ENCODE measurements around the gene PCSK4. TPM values are rescaled to one million over a fixed set of nuclear protein-coding genes. Genes with fewer than 3 reads are reported as not detected.

Gene PCSK4
- polyA plus RNA-seq, 1 of the 3 experiments (the other 2 are of a cell fraction), result 6.6 TPM

- no peak for TF ChIP-seq FOXM1 (IDR thresholded peaks at IDR 0.05; ENCODE audit: low read depth)
- TF ChIP-seq NRF1 (IDR thresholded peaks at IDR 0.05; ENCODE audit: low read depth, low read length), result no peak
- no peak for TF ChIP-seq YY1 (IDR thresholded peaks at IDR 0.05; ENCODE audit: low read depth)
- no peak for TF ChIP-seq REST (IDR thresholded peaks at IDR 0.05; ENCODE audit: low read depth, low read length)
- TF ChIP-seq PBX3 (IDR thresholded peaks at IDR 0.05), result no peak
Observed at GRCh38 chr19:1432507-1432887, 57.7 kb downstream of the PCSK4 start (continued).

- H3F3A ChIP-seq (replicated peaks; ENCODE audit: insufficient read depth), result peaks cover 8% of the 10 kb centered on the region
- no peak overlapping the region for H3K4me3 ChIP-seq (ENCODE audit: low read depth in 2 of 2, low read length in 1 of 2)
- H3K27ac ChIP-seq (ENCODE audit: low read depth in 2 of 2, low read length in 1 of 2), result no peak overlapping the region
- peaks cover 2% of the 10 kb centered on the region; the same call in 1 of the 2 replicates for H3K79me2 ChIP-seq (ENCODE audit: insufficient read depth)
- ChIA-PET POLR2A (no interaction called here), CTCF (interaction anchor here (1.0 to 1.6 kb wide), 3 partner anchors 13 to 19 kb away, joined by 3 to 4 read pairs (median 3); no protein-coding TSS in a partner anchor)
- H2AFZ ChIP-seq (ENCODE audit: low read depth), result no peak overlapping the region
- H3K9me2 ChIP-seq, result no peaks in the 10 kb centered on the region
- no peaks in the 10 kb centered on the region for H3K27me3 ChIP-seq (ENCODE audit: insufficient read depth)
- H3K36me3 ChIP-seq (replicated peaks in 1 of 2; ENCODE audit: control insufficient read depth in 1 of 2, insufficient read depth in 2 of 2, low read length in 1 of 2), result peaks cover 0 to 71% of the 10 kb centered on the region in 2 experiments
- no peak for DNase-seq
- 0 out of 2 replicates have a peak, but pooled peaks cover 3% of the 10 kb centered on the region for H4K20me1 ChIP-seq (ENCODE audit: insufficient read depth)
- no peaks in the 10 kb centered on the region for H3K9me3 ChIP-seq
- no peaks in the 10 kb centered on the region for H3K4me1 ChIP-seq (ENCODE audit: control insufficient read depth in 1 of 2, insufficient read depth in 2 of 2, low read depth in 1 of 2, low read length in 1 of 2)
- WGBS (ENCODE audit: low lambda C conversion rate), result 100% methylated on average over 10 of the region's 24 CpGs
- no peak overlapping the region for H3K4me2 ChIP-seq
- no peak overlapping the region for H3K9ac ChIP-seq
- no peak for TF ChIP-seq TAF1 (IDR thresholded peaks at IDR 0.05; ENCODE audit: borderline replicate concordance, low read depth, low read length)
- no peak for TF ChIP-seq CHD2 (IDR thresholded peaks at IDR 0.05; ENCODE audit: low read length, partially characterized antibody)
- TF ChIP-seq SMC3 (IDR thresholded peaks at IDR 0.05; ENCODE audit: low read depth, low read length), result no peak
- TF ChIP-seq SIN3A (IDR thresholded peaks at IDR 0.05; ENCODE audit: borderline replicate concordance, low read depth, low read length), result no peak
- TF ChIP-seq FOSL2 (IDR thresholded peaks at IDR 0.05; ENCODE audit: borderline replicate concordance, low read depth), result no peak
- no peak for TF ChIP-seq MEF2A (IDR thresholded peaks at IDR 0.05; ENCODE audit: borderline replicate concordance, low read depth)
- TF ChIP-seq GATA2 (CRISPR knock-in tag; IDR thresholded peaks at IDR 0.05), result no peak
- no peak for TF ChIP-seq REST (IDR thresholded peaks at IDR 0.05; ENCODE audit: low read depth, low read length)
- no peak for TF ChIP-seq RCOR1 (IDR thresholded peaks at IDR 0.05; ENCODE audit: low read length)
- no peak for TF ChIP-seq TEAD4 (IDR thresholded peaks at IDR 0.05; ENCODE audit: borderline replicate concordance, insufficient read depth)
- TF ChIP-seq MAX (IDR thresholded peaks at IDR 0.05; ENCODE audit: low read depth), result no peak
- TF ChIP-seq CTCF (IDR thresholded peaks at IDR 0.05), result no peak
- no peak for TF ChIP-seq MXI1 (IDR thresholded peaks at IDR 0.05; ENCODE audit: low read depth, low read length)
- TF ChIP-seq PBX3 (IDR thresholded peaks at IDR 0.05), result no peak
- no peak for TF ChIP-seq JUND (IDR thresholded peaks at IDR 0.05)
Observed at GRCh38 chr19:1431759-1432506, 58.2 kb downstream of the PCSK4 start.

Measured in SK-N-SH (cell line).